ENCODE data around the gene PIP4K2C.
A peak's percentile ranks its signal among the peaks of the same experiment; 100 is the strongest.
"Not testable (repeated sequence)": the region's sequence is repeated elsewhere in the genome, so short reads cannot be mapped to it uniquely, and the experiment has no call there.

Gene PIP4K2C

GRCh38 chr12:57558864-57559263 is 32.1 kb upstream of the PIP4K2C start:
- no peak for DNase-seq (ENCODE audit: low read depth in 2 of 2)

GRCh38 chr12:57560516-57560915 is 30.5 kb upstream of the PIP4K2C start:
- no peak for DNase-seq (ENCODE audit: low read depth in 2 of 2)

GRCh38 chr12:57561117-57561516 is 29.9 kb upstream of the PIP4K2C start:
- not testable (repeated sequence) for DNase-seq (ENCODE audit: low read depth in 2 of 2)

GRCh38 chr12:57563358-57563757 is 27.6 kb upstream of the PIP4K2C start:
- DNase-seq (ENCODE audit: low read depth in 2 of 2) = no peak

- DNase-seq (ENCODE audit: low read depth in 2 of 2) = no peak
These were observed 26.7 kb upstream of the PIP4K2C start for GRCh38 chr12:57564178-57564740.

- no peak for DNase-seq (ENCODE audit: low read depth in 2 of 2)
These were observed 22.2 kb upstream of the PIP4K2C start for GRCh38 chr12:57568838-57569237.

GRCh38 chr12:57569858-57570257 is 21.1 kb upstream of the PIP4K2C start:
- DNase-seq (ENCODE audit: low read depth in 2 of 2) = no peak

GRCh38 chr12:57570438-57570837 is 20.6 kb upstream of the PIP4K2C start:
- not testable (repeated sequence) for DNase-seq (ENCODE audit: low read depth in 2 of 2)

- no peak for DNase-seq (ENCODE audit: low read depth in 2 of 2)
These were observed 18.8 kb upstream of the PIP4K2C start for GRCh38 chr12:57571926-57572762.

GRCh38 chr12:57574795-57575194 is 16.2 kb upstream of the PIP4K2C start:
- no peak for DNase-seq (ENCODE audit: low read depth in 2 of 2)

GRCh38 chr12:57575771-57576612 is 15.0 kb upstream of the PIP4K2C start:
- DNase-seq (ENCODE audit: low read depth in 2 of 2) = no peak

GRCh38 chr12:57576613-57577160 is 14.3 kb upstream of the PIP4K2C start:
- no peak for DNase-seq (ENCODE audit: low read depth in 2 of 2)

- DNase-seq (ENCODE audit: low read depth in 2 of 2) = no peak
These were observed 12.8 kb upstream of the PIP4K2C start for GRCh38 chr12:57577981-57578758.

- no peak for DNase-seq (ENCODE audit: low read depth in 2 of 2)
These were observed 12.0 kb upstream of the PIP4K2C start for GRCh38 chr12:57579011-57579410.

GRCh38 chr12:57579677-57580465 is 11.1 kb upstream of the PIP4K2C start:
- DNase-seq (ENCODE audit: low read depth in 2 of 2) = no peak

- DNase-seq (ENCODE audit: low read depth in 2 of 2) = no peak
These were observed 10.6 kb upstream of the PIP4K2C start for GRCh38 chr12:57580466-57580795.

- no peak for DNase-seq (ENCODE audit: low read depth in 2 of 2)
These were observed 9.2 kb upstream of the PIP4K2C start for GRCh38 chr12:57581802-57582201.

GRCh38 chr12:57582440-57582839 is 8.6 kb upstream of the PIP4K2C start:
- DNase-seq (ENCODE audit: low read depth in 2 of 2) = no peak

GRCh38 chr12:57583008-57583831 is 7.8 kb upstream of the PIP4K2C start:
- peak; percentile 39 to 52 for DNase-seq (ENCODE audit: low read depth in 2 of 2)

- no peak for DNase-seq (ENCODE audit: low read depth in 2 of 2)
These were observed 6.9 kb upstream of the PIP4K2C start for GRCh38 chr12:57584050-57584449.
